GM12801 (cell line): ENCODE data around the gene CEBPZ.

Source experiments
- TF ChIP-seq, protein P1 (sequence below): IDR thresholded peaks from one replicate; pipeline ENCODE4 v1.5.1; 2011; ENCODE audit warnings: control low read depth; ENCODE audit not compliant: insufficient read length; ENCODE audit errors: extremely low read depth

The CEBPZ gene

GRCh38 chr2:37192551-37192950 lies 38.8 kb downstream of the CEBPZ start:
- TF ChIP-seq, protein P1, sequence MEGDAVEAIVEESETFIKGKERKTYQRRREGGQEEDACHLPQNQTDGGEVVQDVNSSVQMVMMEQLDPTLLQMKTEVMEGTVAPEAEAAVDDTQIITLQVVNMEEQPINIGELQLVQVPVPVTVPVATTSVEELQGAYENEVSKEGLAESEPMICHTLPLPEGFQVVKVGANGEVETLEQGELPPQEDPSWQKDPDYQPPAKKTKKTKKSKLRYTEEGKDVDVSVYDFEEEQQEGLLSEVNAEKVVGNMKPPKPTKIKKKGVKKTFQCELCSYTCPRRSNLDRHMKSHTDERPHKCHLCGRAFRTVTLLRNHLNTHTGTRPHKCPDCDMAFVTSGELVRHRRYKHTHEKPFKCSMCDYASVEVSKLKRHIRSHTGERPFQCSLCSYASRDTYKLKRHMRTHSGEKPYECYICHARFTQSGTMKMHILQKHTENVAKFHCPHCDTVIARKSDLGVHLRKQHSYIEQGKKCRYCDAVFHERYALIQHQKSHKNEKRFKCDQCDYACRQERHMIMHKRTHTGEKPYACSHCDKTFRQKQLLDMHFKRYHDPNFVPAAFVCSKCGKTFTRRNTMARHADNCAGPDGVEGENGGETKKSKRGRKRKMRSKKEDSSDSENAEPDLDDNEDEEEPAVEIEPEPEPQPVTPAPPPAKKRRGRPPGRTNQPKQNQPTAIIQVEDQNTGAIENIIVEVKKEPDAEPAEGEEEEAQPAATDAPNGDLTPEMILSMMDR: no peak

DNA sequence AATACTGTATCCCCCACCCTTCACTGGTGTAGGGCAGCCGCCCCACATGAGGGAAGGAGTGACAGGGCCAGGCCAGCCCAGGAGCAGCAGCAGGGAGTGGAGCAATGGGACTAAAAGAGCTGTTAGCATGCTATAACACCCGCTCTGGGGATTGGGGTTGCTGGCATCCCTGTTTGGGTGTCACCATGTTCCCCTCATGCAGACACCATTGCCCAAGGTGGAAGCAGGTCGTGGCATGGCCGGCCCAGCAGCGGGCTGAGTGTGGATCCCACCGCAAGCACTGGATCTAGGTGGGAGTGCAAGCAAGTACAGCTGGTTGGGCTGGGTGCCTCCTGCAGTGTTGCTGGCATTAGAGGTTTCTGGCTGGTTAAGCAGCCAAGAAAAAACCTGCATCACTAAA lies 39.6 kb downstream of the CEBPZ start:
- TF ChIP-seq, protein P1: no peak

DNA sequence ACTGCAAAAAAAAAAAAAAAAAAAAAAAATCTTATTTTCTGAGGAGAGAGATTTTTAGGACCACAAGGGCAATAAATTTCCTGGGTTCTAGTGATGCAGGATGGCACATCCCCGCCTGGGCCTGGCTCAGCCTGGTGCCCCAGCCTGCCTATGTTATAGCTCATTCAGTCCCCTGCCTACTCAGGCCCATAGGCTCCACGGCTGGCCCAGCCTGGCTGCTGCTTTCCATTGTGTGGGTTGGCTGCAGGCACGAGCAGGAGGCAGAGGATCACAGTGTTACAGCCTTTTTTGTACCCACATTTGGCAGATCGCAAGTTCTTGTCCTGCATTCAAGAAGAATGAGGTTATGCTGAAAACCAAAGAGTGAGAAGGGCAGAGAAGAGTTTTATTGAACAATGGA lies 40.1 kb downstream of the CEBPZ start:
- TF ChIP-seq, protein P1: no peak

DNA sequence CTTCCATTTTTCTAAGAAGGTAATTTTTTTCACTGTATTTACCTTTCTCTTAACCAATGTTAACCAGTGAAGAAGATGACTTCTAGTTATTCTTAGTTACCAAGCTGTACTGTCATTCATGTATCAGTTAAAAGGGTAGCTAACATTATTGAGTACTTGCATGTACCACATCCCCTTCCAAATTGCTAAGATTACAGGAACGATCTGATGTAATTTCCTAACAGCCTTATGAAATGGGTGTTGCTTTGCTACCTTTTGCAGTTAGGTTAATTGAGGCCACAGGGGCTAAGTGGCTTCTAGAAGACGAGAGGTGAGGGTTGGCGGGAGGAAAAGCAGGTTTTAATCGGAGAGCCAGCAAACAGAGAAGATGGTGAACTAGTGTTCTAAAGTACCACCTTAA lies 41.1 kb downstream of the CEBPZ start:
- TF ChIP-seq, protein P1: no peak

DNA sequence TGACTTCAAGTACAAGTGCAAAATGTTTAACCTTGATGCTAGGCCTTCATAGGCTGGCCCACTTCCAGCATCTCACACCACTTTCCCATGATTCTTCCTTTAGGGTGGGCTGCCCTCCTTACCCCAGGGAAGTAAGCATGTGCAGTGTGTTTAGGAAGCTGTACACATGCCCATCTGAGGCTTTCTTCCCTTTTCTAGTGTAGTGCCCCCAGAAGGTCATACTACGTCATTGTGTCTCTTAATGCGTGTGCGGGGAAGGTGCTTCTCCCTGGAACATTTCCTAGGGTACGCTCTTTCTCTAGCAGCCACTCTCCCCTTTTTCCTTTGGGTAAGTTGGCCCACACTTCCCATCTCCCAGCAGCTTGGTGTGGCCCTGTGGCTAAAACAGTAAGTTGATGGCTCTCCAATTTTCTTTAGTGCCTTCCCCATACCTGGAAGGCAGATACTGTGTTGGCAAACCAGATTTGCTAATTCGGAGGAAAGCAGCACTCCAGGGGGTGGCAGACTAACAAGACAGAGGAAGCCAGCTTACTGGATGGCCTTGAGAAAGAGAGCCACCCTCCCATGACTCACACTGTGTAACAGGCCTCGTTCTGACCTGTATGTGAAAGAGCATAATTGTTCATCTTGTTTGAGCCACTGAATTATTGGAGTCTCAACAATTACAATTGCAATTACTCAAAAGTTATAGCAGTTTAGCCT lies 41.8 kb downstream of the CEBPZ start:
- TF ChIP-seq, protein P1: no peak

- TF ChIP-seq, protein P1: no peak
These were observed 42.8 kb downstream of the CEBPZ start, which contains the start of gene SULT6B1 for GRCh38 chr2:37188570-37188969. SULT6B1 (minus strand) TSS chr2:37188670; CDS start chr2:37188640, 30 bp downstream.

DNA sequence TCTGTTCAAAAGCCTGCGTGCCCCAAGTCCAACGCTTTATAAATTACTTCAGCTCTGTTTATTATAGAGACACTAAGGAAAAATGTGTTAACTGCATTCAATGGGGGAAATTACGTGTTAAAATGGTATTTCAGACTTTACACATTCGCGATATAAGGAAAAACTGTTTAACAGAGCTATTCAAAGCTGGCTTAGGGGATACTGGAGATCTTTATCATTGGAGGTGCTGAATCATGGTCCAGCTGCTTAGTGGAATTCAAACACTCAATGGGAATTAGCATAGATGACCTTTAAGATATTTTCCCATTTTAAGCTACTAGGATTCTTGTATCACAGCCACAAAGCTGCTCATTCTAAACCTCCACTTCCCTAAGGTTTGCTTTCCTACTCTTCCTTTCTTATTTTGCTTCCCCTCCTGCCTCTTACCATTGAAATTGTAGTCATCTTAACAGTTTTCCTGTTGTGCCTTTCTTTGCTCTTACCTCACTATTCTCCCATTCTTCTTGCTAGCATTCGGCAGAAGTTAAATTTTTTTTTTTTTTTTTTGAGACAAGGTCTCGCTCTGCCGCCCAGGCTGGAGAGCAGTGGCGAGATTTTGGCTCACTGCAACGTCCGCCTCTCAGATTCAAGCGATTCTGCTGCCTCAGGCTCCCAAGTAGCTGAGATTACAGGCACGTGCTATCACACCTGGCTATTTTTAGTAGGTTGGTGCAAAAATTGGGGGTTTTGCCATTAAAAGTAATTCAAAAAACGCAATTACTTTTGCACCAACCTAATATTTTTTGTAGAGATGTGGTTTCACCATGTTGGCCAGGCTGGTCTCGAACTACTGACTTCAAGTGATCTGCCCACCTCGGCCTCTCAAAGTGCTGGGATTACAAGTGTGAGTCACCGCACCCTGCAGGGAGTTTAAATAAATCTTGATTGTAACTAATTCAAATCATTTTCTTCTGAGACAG lies 49.4 kb downstream of the CEBPZ start:
- TF ChIP-seq, protein P1: no peak
